BJ (cell line): ENCODE results near the gene ZNF236. TPM values are rescaled to one million over a fixed set of nuclear protein-coding genes. Genes with fewer than 3 reads are reported as not detected.

ENCODE experiments used
- CTCF ChIA-PET: fragments of 350-600 bp; formaldehyde crosslinking; extraction: SDS; loops from one replicate; lab custom pipeline; 2021; ENCODE audit warnings: antibody characterized with exemption, inconsistent platforms; lab: Yijun Ruan, JAX
- POLR2A ChIA-PET: fragments of 300-600 bp; sonication (Branson Sonifier 250); formaldehyde crosslinking; extraction: SDS; loops from one replicate; lab custom pipeline; 2021; ENCODE audit warnings: antibody characterized with exemption; lab: Charles Lee
- DNase-seq: peaks from one replicate; pipeline ENCODE4 v3.0.0-alpha.2; 2011; ENCODE audit warnings: low read depth
- H3K27me3 ChIP-seq: 2 replicates; pipeline ENCODE4 v1.6.0; 2011; ENCODE audit warnings: low read length; ENCODE audit not compliant: control insufficient read depth, insufficient read depth
- H3K36me3 ChIP-seq: 2 replicates; pipeline ENCODE4 v1.5.1; 2011; ENCODE audit warnings: low read length; ENCODE audit not compliant: control insufficient read depth, insufficient read depth
- H3K4me3 ChIP-seq: 2 replicates; pipeline ENCODE4 v1.5.1; 2011; ENCODE audit warnings: low read depth, mild to moderate bottlenecking, control low read depth, low read length
- CTCF ChIP-seq: IDR thresholded peaks from 2 replicates; pipeline ENCODE4 v1.5.1; 2011; ENCODE audit warnings: low read depth, mild to moderate bottlenecking, control low read depth, inconsistent platforms, low read length, moderate library complexity; ENCODE audit not compliant: insufficient read depth
- polyA plus RNA-seq: library from polyadenylated mRNA; depleted of rRNA; stranded (reverse); fragments of >200 nt; gene quantifications from 2 replicates; pipeline ENCODE4 v1.2.3, GENCODE V29; 2011

ZNF236 gene
- polyA plus RNA-seq, 1 experiment: 5.1 TPM

GRCh38 chr18:76982841-76983583, 160.7 kb downstream of the ZNF236 start:
- peak; percentile 3 for DNase-seq
- POLR2A ChIA-PET: no interaction called here
- CTCF ChIA-PET: interaction anchor here (0.6 to 8.5 kb wide), 45 partner anchors 8 to 280 kb away, joined by 3 to 166 read pairs (median 5); no protein-coding TSS in a partner anchor

GRCh38 chr18:76983613-76984051, 161.3 kb downstream of the ZNF236 start:
- TF ChIP-seq CTCF: no peak
- no peak overlapping the region for H3K4me3 ChIP-seq
- peaks cover 2% of the 10 kb centered on the region; the same call in 1 of the 2 replicates for H3K27me3 ChIP-seq
- CTCF ChIA-PET: interaction anchor here (0.7 to 8.5 kb wide), 31 partner anchors 7 to 280 kb away, joined by 3 to 166 read pairs (median 6); no protein-coding TSS in a partner anchor
- no peak for DNase-seq
- no peaks in the 10 kb centered on the region for H3K36me3 ChIP-seq
- POLR2A ChIA-PET: no interaction called here

More at GRCh38 chr18:76982841-76983583, 160.7 kb downstream of the ZNF236 start:
- Histone ChIP-seq H3K27me3 (peaks cover 2% of the 10 kb centered on the region; the same call in 1 of the 2 replicates), H3K36me3 (no peaks in the 10 kb centered on the region), H3K4me3 (no peak overlapping the region)
- peak; percentile 96 for TF ChIP-seq CTCF

GRCh38 chr18:76984193-76985155, 162.1 kb downstream of the ZNF236 start:
- no peaks in the 10 kb centered on the region for H3K36me3 ChIP-seq
- POLR2A ChIA-PET: no interaction called here
- no peak overlapping the region for H3K4me3 ChIP-seq
- DNase-seq: no peak
- CTCF ChIA-PET: interaction anchor here (0.8 to 8.5 kb wide), 23 partner anchors 8 to 227 kb away, joined by 3 to 166 read pairs (median 6); no protein-coding TSS in a partner anchor
- TF ChIP-seq CTCF: no peak
- peaks cover 2% of the 10 kb centered on the region; the same call in 1 of the 2 replicates for H3K27me3 ChIP-seq

- ChIA-PET CTCF (interaction anchor here (1.2 to 8.5 kb wide), 6 partner anchors 10 to 226 kb away, joined by 3 to 166 read pairs (median 6); no protein-coding TSS in a partner anchor), POLR2A (no interaction called here)
- no peak for TF ChIP-seq CTCF
- Histone ChIP-seq H3K4me3 (no peak overlapping the region), H3K27me3 (peaks cover 2% of the 10 kb centered on the region; the same call in 1 of the 2 replicates), H3K36me3 (no peaks in the 10 kb centered on the region)
- no peak for DNase-seq
Observed at GRCh38 chr18:76985156-76985950, 163.0 kb downstream of the ZNF236 start.
